HG02588 (cell line): ENCODE data around the gene CDK5R2.
A peak's percentile ranks its signal among the peaks of the same experiment; 100 is the strongest.
"Not testable (repeated sequence)": the region's sequence is repeated elsewhere in the genome, so short reads cannot be mapped to it uniquely, and the experiment has no call there.

Experiments used
- ATAC-seq: cut with Tn5 transposase; IDR thresholded peaks from one replicate; pipeline ENCODE4 v1.9.1; 2021; ENCODE audit warnings: mild to moderate bottlenecking, moderate library complexity; ENCODE audit not compliant: unreplicated experiment

CDK5R2 gene

DNA sequence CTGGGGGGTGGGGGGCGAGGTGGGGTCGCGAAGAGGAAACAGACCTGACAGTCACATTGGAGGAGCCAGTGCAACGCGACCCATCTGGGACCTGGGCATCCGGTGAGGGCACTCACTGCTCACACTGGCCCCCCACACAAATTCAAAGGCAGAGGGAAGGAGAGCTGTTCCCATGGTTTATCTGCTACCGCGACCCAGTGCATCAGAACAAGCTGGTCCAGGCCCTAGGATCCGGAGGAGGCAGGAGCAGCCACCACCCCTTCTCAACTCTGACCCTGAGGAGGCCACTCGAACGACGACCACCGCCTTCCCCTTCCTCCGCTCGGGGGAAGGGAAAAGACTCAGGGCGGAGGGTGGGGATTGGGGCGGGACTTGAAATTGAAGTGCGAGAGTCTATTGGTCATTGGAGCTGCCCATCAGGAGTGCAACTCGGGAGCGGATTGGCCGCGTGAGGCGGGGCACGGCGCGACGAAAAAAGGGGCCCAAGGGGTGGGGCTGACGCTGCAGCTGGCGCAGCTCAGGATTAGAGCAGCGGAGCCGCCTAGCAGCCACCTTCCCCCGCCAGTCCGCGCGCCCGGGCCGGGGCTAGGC lies at the start of gene CDK5R2:
TSS of gene CDK5R2 (plus strand) at position 526 of the 591 bp plus-strand sequence. CDS start 155 bp downstream, outside the sequence.
- ATAC-seq, result peak; percentile 93

DNA sequence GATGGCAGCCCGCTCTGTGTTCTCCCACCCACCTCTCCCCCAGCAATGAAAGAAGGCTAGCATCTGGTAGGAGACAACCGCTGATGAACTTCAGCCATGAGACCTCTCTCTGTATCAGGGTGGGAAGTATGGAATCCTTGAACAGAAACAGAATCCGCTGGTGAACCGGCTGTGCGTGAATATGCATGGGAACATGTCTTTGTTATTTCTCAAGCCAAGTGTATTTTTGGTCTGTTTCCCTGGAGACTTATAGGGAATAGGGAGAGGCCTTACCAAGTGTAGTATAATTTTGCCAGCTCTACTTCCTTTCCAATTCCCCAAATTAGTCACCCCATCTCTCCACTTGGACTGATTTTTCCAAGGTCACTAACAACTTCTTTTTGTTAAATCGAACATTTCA lies 48.7 kb upstream of the CDK5R2 start:
- ATAC-seq, result no peak

DNA sequence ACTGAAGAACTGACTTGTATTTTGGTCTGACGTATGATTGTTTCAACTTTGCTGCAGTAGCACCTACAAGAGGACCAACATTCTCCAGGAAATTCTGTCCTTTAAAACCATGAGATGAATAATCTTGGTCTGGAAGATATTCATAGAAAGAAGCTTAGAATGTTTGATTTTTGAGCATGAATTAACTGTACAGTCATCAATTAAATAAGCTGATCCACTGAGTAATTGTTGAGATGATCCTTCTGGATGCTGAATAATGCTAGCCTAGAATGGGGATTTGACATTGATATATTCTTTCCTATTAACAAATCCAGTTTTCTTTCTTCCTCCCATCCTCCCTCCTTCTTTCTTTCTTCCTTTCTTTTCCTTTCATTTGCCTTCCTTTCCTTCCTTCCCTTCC lies 39.0 kb upstream of the CDK5R2 start:
- no peak for ATAC-seq

DNA sequence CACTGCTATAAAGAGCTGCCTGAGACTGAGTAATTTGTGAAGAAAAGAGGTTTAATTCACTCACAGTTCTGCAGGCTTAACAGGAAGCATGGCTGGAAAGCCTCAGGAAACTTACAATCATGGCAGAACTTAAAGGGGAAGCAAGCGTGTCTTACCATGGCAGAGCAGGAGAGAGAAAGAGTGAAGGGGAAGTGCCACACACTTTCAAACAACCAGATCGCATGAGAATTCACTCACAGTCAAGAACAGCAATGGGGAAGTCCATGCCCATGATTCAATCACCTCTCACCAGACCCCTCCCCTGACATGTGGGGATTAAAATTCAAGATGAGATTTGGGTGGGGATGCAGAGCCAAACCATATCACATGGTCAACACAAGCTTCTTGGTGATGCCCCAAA lies 34.7 kb upstream of the CDK5R2 start:
- ATAC-seq, result no peak

DNA sequence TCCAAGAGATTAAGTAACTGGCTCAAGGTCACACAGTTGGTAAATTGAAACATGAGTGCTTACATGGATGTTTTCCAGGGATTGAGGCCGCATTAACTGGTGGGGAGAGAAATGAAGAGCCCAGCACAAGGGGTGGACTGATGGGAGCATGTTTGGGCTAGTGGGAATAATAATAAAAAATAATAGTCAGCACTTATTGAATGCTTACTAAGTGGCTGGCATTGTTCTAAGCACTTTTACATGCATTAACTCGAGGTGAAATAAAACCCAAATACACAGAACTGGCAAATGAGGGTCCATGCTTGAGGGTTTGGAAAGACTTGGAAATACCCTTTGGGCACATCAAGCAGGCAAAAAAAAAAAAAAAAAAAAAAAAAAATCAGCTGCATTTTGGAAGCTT lies 34.0 kb upstream of the CDK5R2 start:
- ATAC-seq, result no peak

DNA sequence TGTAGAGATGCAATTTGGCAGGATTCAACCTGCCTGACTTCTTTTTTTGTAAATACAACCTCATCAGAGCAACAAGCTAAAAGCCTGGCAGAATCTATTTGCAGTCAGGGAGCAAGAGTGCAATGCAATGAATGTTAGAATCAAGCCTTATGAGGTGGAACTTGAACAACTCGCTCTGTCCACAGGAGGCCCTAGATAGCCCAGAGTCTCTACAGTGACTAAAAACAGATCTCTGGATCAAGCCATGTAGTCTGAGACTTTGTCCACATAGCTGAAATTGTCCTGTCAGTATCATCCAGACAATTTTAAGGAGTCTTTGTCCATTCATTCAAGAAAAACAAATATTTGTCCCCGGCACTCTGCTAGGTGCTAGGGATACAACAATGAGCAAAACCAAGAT lies 32.0 kb upstream of the CDK5R2 start:
- no peak for ATAC-seq

DNA sequence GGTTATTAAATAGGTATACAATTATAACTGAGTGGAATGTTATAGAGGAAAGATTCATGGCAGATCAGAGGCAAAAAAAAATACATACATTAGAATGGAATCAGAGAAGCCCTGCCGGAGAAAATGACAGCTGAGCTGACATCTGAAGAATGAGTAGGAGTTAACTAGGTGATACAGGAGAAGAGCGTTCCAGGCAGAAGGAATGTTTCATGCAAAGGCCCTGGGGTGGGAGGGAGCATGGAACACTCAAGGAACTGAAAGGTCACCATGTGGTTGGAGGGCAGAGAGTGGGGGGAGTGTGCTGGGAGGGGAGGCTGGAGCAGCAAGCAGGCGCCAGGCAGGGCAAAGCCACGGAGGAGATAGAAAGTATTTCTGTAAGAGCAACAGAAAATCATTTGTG lies 31.6 kb upstream of the CDK5R2 start:
- no peak for ATAC-seq

DNA sequence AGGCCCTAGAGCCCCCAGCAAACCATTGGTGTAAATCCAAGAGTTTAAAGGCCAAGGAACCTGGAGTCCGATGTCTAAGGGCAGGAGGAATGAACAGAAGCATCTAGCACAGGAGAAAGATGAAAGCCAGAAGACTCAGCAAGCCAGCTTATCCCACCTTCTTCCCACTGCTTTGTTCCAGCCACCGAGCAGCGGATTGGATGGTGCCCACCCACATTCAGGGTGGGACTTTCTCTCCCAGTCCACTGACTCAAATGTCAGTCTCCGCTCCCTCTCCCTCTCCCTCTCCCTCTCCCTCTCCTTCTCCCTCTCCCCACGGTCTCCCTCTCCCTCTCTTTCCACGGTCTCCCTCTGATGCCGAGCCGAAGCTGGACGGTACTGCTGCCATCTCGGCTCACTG lies 29.0 kb upstream of the CDK5R2 start:
- ATAC-seq, result not testable (repeated sequence)

DNA sequence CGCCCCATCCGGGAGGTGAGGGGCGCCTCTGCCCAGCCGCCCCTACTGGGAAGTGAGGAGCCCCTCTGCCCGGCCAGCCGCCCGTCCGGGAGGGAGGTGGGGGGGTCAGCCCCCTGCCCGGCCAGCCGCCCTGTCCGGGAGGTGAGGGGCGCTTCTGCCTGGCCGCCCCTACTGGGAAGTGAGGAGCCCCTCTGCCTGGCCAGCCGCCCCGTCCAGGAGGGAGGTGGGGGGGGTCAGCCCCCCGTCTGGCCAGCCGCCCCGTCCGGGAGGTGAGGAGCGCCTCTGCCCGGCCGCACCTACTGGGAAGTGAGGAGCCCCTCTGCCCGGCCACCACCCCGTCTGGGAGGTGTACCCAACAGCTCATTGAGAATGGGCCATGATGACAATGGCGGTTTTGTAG lies 27.7 kb upstream of the CDK5R2 start:
- not testable (repeated sequence) for ATAC-seq

DNA sequence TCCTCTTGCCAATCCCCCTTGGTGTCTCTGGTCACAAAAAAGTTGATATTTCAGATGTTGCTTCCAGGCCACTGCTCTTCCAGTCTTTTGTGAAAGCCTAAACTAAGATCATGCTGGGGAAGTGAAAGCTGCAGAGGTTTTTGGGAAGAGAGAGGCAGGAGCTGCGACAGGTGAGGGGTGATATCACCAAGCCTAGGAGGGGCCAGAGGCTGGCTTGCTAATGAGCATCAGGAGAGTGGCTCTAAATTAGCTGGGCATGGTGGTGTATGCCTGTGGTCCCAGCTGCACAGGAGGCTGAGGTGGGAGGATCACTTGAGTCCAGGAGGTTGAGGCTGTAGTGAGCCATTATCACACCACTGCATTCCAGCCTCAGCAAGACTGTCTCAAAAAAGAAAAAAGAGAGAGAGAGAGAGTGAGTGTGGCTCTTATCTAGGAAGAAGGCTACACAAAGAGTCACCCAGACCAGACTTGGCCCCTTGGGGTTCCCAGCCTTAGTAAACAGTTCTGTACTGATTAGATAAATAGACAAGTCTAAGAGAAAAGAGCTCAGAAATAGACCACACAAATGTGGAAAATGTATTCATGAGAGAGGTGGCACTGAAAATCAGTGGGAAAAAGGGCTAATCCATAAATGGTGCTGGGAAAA lies 14.6 kb upstream of the CDK5R2 start:
- no peak for ATAC-seq

DNA sequence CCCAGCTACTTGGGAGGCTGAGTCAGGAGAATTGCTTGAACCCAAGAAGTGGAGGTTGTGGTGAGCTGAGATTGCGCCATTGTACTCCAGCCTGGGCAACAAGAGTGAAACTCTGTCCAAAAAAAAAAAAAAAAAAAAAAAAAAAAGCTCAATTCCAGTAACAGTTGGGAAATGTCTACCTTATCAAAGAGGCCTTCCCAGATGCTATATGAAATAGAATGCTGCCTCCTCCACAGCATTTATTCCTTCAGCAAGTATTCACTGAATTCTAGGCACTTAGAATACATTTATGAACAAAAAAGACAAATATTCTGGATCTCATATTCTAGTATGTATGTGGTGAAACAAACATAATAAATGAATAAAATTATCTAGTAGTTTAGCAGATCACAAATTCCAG lies 12.8 kb upstream of the CDK5R2 start:
- no peak for ATAC-seq

DNA sequence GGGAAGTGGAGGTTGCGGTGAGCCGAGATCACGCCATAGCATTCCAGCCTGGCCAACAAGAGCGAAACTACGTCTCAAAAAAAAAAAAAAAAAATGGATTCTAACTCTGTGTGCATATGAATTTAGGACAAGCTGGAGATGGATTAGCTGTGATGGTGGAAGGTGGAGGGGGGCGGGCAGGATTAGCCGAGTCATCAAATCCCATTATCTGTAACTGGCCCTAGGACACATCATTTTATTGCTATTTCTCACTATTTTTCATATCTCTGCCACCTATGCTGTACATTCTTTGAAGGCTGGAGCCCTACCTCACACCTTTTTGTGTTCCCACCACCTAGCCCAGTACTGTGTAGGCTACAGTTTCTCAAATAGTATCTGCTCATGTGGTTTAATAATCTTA lies 7.3 kb upstream of the CDK5R2 start:
- no peak for ATAC-seq

DNA sequence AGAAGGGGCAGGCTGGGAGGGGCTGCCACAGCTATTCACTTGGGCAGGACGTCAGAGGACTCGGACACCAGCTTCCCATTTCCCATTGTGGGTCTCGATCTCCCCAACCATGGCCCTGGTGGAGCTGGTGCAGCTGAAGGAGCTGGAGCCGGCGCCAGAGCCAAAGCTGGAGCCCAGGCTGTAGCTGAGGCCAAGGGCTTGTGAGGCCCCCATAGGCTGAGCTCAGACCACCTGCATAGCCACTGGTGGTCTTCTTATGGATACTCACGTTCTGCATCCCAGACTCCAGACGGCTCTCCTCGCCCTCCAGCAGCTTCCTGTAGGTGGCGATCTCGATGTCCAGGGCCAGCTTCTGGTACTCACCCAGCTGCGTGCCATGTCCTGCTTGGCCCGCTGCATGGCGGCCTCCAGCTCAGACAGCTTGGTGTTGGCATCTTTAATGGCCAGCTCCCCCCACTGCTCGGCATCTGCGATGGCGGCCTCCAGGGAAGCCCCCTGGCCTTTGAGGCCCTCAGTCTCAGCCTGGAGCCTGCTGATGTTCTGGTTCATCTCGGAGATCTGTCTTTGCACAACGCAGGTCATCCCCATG lies 6.0 kb upstream of the CDK5R2 start:
- ATAC-seq, result no peak

DNA sequence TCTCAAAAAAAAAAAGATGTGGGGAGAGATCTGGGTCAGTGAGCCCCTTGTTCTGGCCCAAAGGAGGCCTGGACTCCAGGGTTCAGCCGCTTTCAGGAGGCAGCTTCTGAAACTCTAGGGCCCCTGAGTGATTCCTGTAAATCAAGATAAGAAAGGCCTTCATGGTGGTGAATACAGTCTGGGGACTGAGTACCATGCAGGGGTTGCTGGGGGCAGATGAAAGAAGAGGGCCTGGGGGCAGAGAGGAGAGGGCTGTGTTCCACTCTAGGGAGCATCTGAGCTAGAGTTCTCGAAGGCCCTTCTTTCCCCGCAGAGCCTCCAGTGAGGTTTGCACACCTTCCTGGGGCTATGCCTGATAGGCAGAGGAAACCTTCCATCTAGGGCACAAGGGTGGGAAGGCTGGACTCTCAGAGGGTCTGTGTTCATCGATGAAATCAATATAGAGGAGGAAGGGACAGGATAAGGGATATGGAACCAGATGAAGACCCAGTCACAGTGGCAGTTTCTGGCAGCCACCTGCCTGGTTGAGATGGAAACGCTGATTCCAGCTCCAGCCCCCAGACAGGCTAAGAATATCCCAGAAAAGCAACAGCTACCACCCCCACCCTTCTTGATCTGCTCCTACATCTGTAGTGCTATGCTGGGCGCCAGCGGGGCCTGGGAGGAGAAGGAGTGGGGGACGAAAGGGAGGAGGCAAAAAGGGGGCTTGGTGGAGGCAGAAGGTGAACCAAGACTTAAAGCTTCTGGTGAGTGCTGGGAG lies 4.7 kb upstream of the CDK5R2 start:
- no peak for ATAC-seq

DNA sequence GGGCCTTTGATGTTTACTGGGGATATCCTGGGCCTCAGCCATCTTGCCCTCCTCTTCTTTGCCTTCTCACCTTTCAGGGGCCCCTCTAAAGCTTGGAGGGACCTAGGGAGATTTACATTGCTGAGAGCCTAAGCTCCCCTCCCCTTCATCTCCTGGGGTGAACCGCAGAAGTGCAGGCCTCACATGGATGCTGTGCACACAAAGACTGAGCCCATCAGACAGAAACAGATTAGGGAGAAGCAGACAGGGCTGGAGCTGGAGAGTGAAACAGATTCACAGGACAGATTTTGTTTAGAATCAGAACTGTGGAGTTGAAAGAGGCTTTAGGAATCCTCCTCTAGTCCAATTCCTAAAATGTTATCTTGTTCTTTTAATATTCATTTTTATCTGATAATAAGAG lies 3.4 kb upstream of the CDK5R2 start:
- ATAC-seq, result no peak

DNA sequence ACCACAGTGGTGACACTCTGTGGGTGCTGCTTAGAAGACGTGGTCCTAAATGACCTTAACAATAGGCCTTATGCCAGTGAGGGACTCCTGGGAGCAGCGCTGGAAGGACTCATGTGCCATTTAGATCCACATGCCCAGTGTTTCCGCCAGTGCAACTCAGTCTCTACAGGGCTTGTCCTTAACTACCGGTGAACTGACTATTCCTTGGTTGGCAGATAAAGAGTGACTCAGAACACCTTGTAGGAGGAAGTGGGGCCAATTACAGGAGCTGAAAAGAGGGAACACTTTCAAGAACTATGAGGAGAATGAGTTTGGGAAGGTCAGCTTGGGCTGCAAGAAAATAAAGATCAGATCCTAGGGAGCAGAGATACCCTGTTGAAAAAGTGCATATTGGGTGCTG lies 1.8 kb upstream of the CDK5R2 start:
- no peak for ATAC-seq

DNA sequence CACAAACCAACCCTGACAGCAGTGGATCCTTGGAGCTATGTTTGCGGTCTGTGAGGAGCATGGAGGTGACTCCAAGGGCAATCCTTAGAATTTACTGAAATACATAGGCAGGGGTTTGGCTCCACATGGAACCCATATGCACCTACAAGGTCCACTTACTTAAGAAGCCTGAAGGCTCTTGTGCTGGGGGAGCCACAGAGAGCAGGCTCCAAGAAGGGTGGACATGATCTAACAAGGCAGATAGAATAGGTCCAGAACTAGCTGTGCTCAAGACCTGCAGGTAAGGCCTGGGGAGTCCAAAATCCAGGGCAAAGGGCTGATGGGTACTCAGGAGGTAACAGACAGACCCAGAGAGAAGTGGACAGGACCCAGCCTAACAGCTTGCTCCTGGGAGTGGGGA lies 1.2 kb upstream of the CDK5R2 start:
- no peak for ATAC-seq

DNA sequence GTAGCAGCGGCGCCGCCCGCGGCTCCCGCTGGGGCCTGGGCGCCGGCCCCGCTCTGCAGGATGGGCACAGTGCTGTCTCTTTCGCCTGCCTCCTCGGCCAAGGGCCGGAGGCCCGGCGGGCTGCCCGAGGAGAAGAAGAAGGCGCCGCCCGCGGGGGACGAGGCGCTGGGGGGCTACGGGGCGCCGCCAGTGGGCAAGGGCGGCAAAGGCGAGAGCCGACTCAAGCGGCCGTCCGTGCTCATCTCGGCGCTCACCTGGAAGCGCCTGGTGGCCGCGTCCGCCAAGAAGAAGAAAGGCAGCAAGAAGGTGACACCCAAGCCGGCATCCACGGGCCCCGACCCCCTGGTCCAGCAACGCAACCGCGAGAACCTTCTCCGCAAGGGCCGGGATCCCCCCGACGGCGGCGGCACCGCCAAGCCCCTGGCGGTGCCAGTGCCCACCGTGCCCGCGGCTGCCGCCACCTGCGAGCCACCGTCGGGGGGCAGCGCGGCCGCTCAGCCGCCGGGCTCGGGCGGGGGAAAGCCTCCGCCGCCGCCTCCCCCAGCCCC lies 369 bp downstream of the CDK5R2 start:
- ATAC-seq, result no peak

DNA sequence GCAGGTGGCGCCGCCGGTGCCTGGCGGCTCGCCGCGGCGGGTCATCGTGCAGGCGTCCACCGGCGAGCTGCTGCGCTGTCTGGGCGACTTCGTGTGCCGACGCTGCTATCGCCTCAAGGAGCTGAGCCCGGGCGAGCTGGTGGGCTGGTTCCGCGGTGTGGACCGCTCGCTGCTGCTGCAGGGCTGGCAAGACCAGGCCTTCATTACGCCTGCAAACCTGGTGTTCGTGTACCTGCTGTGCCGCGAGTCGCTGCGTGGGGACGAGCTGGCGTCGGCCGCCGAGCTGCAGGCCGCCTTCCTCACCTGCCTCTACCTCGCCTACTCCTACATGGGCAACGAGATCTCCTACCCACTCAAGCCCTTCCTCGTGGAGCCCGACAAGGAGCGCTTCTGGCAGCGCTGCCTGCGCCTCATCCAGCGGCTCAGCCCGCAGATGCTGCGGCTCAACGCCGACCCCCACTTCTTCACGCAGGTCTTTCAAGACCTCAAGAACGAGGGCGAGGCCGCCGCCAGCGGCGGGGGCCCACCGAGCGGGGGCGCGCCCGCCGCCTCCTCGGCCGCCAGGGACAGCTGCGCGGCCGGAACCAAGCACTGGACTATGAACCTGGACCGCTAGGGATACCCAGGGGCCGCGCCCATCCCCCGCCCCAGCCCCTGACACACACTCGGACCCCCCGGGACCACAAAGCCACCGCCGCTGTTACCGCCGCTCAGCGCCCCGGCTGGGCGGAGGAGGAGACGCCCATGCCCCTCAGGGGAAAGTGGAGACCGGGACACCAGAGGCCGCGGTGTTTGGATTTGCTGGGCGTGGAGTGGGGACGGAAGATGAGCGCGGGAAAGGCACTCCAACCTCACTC lies 1.1 kb downstream of the CDK5R2 start:
- no peak for ATAC-seq

DNA sequence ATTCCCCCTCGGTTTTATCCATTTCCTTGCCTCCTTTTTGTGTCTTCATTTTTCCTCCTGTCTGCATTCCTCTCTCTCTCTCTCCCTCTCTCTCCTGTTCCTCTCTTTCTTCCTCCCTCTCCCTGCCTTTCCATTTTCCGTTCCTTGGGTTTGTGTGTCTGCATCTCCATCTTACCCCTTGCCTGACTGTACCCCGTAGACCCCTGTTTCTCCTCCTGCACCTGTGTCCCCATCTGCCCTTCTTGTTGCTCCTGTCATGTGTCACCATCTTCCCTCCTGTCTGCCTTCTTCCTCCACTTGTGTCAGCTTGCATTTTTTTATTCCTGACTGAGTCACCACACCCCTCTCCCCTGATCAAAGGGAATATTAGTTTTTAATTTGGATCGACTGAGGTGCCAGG lies 1.8 kb downstream of the CDK5R2 start:
- ATAC-seq, result no peak
